Liver (tissue), 3 donors: Measurements from ENCODE around the gene PKD2L1.

Source experiments
- FOXA1 ChIP-seq: IDR thresholded peaks from 2 replicates; pipeline ENCODE4 v1.6.1; 2016; ENCODE audit warnings: antibody characterized with exemption
- FOXA2 ChIP-seq: IDR thresholded peaks from 2 replicates; pipeline ENCODE4 v1.6.1; 2016; ENCODE audit warnings: antibody characterized with exemption
- GABPA ChIP-seq, 2 donors: IDR thresholded peaks in 1 of 2; conservative IDR thresholded peaks in 1 of 2; 2 replicates each; pipeline ENCODE4 v1.6.1; 2016; ENCODE audit warnings: antibody characterized with exemption in 2 of 2, mild to moderate bottlenecking in 1 of 2, moderate library complexity in 1 of 2
- RXRA ChIP-seq, 2 donors: IDR thresholded peaks; 2 replicates each; pipeline ENCODE4 v1.6.1; 2017 to 2018; ENCODE audit warnings: antibody characterized with exemption in 2 of 2, mild to moderate bottlenecking in 1 of 2
- YY1 ChIP-seq: IDR thresholded peaks from 2 replicates; pipeline ENCODE4 v1.6.1; 2016; ENCODE audit warnings: antibody characterized with exemption, mild to moderate bottlenecking
- TF ChIP-seq, protein P1 (sequence below): fragments of 150-350 bp; IDR thresholded peaks from 2 replicates; pipeline ENCODE4 v1.5.1; 2017; ENCODE audit warnings: improper control_type of control experiment, low read depth, low read length; ENCODE audit not compliant: missing input control
- TF ChIP-seq, protein P2 (sequence below): IDR thresholded peaks from 2 replicates; pipeline ENCODE4 v1.6.1; 2016; ENCODE audit warnings: antibody characterized with exemption
- TF ChIP-seq, protein P3 (sequence below): IDR thresholded peaks from 2 replicates; pipeline ENCODE4 v1.6.1; 2016; ENCODE audit warnings: antibody characterized with exemption
- donor health status: healthy.
- donor health status: healthy.

DNA sequence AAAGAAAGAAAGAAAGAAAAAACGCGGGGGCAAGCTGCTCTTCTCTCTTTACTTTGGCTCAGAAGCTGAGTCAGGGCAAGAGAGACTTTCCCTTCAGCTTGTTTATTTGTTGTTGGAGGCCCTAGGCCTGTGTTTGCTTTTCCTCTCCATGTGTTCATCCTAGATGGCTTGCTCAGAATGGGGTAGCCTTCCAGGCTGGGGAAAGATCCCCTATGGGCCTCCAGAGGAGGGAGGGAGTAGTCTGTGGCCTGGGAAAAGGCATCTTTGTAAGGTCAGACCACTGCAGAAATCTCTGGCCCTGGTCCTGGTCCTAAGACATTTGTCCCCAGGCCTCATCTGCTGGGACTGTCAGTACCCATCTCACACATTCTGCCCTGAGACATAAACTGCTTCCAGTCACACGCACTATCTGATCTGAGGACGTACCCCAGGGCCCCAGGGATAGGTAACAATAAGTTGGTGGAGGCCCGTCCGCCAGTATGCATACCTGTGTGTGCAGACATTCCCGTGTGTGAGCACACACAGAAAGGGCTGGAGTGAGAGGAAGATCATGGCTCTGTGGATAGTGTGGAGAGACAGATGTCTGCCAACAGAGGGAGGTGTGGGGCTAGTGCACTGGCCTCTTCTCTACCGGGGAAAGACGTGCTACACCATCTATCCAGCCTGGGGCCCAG, 12.1 kb upstream of the PKD2L1 start:
- TF ChIP-seq GABPA (IDR thresholded peaks at IDR 0.05 in 1 of 2, conservative IDR thresholded peaks at IDR 0.05 in 1 of 2) (no peak), FOXA2 (peak; percentile 63), YY1 (no peak), FOXA1 (no peak), RXRA (IDR thresholded peaks at IDR 0.05) (peak in 1 of 2 donors; percentile 5)
- TF ChIP-seq, protein P1, sequence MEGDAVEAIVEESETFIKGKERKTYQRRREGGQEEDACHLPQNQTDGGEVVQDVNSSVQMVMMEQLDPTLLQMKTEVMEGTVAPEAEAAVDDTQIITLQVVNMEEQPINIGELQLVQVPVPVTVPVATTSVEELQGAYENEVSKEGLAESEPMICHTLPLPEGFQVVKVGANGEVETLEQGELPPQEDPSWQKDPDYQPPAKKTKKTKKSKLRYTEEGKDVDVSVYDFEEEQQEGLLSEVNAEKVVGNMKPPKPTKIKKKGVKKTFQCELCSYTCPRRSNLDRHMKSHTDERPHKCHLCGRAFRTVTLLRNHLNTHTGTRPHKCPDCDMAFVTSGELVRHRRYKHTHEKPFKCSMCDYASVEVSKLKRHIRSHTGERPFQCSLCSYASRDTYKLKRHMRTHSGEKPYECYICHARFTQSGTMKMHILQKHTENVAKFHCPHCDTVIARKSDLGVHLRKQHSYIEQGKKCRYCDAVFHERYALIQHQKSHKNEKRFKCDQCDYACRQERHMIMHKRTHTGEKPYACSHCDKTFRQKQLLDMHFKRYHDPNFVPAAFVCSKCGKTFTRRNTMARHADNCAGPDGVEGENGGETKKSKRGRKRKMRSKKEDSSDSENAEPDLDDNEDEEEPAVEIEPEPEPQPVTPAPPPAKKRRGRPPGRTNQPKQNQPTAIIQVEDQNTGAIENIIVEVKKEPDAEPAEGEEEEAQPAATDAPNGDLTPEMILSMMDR = peak; percentile 47
- TF ChIP-seq, protein P2, sequence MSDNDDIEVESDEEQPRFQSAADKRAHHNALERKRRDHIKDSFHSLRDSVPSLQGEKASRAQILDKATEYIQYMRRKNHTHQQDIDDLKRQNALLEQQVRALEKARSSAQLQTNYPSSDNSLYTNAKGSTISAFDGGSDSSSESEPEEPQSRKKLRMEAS = no peak
- TF ChIP-seq, protein P3, sequence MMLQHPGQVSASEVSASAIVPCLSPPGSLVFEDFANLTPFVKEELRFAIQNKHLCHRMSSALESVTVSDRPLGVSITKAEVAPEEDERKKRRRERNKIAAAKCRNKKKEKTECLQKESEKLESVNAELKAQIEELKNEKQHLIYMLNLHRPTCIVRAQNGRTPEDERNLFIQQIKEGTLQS = no peak
